Activated CD4-positive, alpha-beta T cell treated with anti-CD3 and anti-CD28 coated beads, Interleukin-2, Interleukin-6, amounts not matched to agents 100 ng/mL and 50 ng/mL, durations not matched to agents 16 hours and 8 hours (primary cell): ENCODE results near the gene SYNGAP1.

ENCODE experiments used
- DNase-seq: peaks from one replicate; pipeline ENCODE4 v3.0.0-alpha.2; 2020

SYNGAP1 gene

DNA sequence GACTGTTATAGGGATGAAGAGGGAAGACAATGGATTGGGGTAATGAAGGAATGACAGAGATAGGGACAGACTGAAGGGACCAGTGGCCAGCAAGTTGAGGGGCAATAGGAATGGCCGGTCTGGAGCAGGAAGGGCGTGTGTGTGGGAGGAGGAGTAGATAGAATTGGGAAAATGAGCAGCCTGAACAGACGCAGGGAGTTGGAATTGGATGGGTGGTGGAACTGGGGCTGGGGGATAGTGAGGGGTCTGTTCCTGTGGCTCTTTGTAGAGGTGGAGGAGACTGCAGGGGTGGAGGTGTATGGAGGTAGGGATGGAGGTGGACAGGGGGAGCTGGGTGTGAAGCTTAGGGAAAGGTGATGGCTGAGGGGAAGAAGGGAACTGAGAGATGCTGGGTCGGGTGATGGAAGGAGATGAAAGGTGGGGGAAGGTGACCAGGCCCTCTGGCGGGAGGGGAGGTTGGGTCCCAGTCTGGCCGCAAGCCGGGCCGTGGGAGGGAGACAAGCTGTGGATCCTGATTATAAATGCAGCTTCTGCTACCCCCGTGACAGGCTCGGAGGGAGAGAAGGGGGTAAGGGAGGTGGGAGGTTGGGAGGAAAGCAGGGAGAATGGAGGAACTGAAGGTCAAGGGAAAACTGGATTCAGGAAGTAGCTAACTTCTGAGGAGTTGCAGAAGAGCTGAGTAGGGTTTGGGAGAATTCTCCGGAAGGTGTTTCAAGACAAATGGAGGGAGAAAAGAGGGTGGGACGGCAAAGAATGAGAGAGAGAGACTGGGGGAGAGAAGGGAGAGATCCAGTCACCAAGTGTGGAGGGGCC lies 5.2 kb downstream of the SYNGAP1 start:
- DNase-seq: no peak

GRCh38 chr6:33425668-33426577 lies 6.1 kb downstream of the SYNGAP1 start:
- DNase-seq: peak; percentile 87

DNA sequence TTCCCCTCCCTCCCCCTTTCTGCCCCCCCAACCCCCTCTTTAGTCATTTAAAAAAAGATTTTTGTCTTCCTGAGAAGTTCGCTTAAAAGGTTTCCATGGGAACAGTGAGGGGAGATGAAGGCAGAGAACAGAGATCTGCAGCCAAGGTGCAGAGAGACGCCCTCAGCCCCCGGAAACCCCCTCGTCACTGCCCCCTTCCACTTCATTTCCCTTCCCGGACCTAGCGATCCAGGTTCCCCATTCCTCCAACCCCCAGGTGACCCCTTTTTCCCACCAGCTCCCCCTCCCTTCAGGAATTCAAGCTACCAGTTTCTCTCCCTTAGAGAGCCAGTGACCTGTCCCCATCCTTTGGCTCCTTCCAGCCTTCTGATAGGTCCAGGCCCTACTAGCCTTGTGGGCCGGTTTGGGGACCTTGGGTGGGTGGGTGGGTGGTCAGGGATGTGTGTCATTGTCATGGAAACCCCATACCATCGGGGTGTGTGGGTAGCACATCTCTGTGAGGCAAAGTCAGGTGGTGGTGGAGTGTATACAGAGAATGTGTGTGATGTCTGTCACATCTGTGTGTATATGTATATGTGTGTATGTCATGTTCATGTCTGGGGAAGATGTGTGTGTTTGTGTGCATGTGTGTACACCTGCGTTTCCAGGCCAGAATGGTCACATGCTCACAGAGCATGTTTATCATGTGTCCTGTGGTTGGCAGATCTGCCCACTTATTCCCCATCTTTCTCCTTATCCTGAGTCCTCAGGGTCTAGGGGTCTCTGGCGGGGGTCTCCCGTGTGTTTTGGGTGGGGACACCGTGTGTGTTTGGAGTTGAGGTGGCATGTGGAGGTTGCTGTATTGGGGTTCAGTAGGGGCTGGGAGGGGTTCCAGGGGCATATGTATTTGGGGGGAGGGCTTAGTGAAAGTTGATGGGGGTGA lies 7.0 kb downstream of the SYNGAP1 start:
- peak; percentile 36 for DNase-seq

GRCh38 chr6:33427585-33428223 lies 7.8 kb downstream of the SYNGAP1 start:
- peak; percentile 55 for DNase-seq

- DNase-seq: peak; percentile 66
These were observed 8.5 kb downstream of the SYNGAP1 start for GRCh38 chr6:33428224-33428965.

- no peak for DNase-seq
These were observed 9.3 kb downstream of the SYNGAP1 start for GRCh38 chr6:33428966-33429749.

GRCh38 chr6:33429750-33430052 lies 9.8 kb downstream of the SYNGAP1 start:
- DNase-seq: peak; percentile 37

DNA sequence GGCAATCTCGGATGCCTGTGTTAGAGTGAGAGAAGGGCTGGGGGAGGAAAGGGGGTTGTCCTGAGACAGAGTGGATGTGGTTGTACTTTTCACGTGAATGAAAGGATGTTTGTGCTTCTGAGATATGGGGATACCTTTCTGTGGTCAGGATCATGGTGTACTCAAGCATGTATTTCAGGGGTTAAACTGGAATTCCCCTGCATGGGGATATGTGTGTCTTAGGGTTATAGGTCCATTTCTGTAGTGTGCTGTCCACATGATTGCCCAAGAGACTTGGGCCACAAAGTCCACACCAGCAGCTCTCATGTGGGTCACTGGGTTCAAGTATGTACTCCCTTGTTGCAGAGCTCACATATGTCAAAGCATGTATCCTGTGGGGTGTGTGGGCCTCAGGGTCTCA lies 10.5 kb downstream of the SYNGAP1 start:
- DNase-seq: peak; percentile 33

DNA sequence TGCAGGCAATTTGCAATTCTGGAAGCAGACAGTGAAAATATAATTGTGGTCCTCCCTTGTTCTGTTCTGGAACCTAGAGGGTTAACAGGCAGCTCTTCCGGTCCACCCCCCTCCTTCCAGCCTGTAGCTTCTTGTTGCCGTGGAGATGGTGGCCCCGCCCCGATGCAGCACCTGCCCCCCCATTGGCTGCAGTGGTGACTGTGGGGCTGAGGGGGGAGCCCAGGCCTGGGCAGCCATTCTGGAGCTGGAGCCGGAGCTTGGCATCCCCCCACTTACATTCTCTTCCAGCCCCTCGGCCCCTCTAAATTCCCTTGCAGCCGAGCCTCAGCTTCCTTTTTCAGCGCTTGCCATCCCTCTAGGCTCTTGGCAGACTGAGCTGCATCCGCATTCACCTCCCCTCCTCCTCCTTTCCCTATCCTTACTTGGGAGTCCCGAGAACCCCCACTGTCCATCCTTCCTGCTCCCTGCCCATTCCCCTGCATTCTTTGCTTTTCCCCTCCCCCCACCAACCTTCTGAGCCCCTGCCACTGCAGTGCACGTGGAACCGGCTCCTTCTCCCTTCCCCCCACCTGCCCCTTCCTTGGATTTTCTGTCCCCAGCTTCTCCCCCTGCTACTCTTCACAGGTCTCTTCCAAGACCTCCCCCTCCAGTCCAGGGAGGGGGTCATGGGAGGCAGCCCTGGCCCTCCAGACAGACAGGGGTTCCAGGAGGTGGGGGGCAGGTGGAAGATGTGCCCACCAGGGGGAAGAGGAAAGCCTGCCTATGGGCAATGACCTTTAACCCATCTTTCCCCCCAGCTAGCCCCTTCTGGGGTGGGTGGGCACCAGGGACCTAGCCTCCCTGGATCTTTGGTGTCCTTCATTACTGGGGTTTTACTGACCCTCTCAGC lies 11.4 kb downstream of the SYNGAP1 start:
- DNase-seq: peak; percentile 83

- DNase-seq: no peak
These were observed 12.1 kb downstream of the SYNGAP1 start for GRCh38 chr6:33431880-33432541.

DNA sequence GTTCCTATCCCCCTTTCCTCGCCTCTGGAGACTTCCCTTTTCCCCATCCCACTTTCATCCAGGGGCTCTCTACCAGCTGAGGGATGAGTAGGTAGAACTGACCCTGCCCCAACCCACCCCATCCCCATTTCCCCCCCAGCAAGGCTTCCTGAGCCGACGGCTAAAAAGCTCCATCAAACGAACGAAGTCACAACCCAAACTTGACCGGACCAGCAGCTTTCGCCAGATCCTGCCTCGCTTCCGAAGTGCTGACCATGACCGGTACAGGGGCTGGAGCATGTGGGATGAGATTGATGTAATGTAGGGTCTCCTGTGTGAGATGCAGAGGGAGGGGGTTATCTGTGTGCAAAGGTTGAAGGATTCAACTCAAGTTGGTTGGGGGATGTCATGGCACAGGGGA lies 12.7 kb downstream of the SYNGAP1 start:
- DNase-seq: no peak

DNA sequence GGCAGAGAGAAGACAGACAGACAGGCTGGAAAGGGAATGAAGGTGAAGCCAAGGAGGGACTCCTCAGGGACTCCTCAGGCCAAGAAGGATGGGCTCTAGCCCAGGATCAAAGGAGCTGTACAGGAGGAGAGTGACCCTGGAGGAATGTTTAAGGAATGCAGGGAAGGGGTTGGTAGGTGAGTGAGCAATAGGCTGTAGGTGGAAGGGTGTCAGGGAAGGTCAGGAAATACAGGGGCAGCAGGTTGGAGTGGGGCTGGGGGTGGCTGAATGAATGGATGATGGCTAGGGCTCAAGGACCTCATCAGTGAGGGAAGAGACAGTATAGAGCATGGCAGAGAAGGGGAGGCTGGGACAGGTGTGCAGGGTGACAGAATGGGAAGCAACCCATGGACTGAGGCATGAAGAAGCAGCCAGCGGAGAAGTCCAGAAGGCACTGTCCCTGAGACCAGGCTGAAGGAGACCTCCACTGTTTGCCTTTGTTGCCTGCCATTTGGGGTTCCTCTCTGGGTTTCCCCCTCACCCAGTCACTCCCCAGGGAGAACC lies 13.2 kb downstream of the SYNGAP1 start:
- no peak for DNase-seq

GRCh38 chr6:33433544-33434191 lies 13.8 kb downstream of the SYNGAP1 start:
- DNase-seq: no peak

GRCh38 chr6:33434961-33435360 lies 15.1 kb downstream of the SYNGAP1 start:
- no peak for DNase-seq

DNA sequence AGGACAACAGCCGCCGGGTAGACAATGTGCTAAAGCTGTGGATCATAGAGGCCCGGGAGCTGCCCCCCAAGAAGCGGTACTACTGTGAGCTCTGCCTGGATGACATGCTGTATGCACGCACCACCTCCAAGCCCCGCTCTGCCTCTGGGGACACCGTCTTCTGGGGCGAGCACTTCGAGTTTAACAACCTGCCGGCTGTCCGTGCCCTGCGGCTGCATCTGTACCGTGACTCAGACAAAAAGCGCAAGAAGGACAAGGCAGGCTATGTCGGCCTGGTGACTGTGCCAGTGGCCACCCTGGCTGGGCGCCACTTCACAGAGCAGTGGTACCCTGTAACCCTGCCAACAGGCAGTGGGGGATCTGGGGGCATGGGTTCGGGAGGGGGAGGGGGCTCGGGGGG lies 17.8 kb downstream of the SYNGAP1 start:
- no peak for DNase-seq

DNA sequence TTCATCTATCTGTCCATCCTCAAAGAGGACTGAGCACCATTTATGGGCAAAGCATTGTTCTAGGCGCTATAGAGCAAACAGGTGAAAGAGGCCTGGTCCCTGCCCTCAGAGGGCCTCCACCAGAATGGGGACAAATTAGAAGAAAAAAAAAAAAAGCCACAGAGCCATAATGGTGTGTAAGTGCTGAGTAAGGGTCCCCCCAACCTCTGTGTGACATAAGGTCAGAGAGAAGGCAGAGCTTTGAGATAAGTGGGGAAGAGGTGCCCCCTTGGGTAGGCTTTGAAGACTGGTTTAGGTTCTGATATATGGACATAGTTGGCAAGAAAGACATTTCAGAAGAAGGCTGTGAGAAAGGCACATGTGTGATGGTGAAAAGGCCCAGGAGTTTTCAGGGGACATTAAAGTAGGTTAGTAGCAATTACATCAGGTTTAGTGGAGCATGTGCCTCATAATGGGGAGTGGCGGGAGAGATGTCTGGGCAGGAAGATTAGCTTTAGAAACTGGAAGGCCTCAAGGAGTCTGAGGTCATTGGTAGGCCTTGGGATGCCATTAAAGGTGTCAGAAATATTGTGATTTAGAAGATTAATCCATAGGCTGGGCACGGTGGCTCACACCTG lies 19.2 kb downstream of the SYNGAP1 start:
- DNase-seq: no peak

DNA sequence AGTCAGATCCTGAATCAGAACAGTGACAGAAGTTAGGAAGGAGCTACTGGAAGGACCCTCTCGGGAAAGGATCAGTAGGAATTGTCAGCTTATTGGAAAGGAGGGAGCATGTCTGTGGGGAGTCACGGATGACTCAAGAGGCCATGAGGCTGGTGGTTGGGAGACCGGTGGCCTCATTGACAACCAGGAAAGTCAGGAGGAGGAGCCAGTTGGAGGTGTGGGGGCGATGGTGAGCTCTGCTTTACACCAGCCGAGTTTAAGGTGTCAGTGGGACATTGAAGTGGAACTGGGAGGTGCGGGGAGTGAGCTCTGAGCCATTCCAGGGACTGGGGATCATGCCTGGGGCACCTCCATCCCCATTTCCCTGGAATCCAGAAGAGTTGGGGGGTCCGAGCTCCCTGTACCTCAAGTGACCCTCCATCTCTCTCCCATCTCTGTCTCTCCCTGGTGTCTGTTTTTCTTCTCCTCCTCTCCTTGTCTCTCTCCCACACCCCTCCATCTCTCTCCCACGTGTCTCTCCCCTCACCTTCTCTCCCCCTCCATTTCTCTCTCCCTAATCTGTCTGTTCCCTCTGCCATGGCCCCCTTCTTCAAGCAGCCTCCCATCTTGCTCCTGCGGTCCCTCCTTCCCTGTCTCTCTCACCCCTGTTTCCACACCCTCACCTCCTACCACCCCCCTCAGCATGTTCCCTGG lies 20.2 kb downstream of the SYNGAP1 start:
- DNase-seq: no peak
